ENCODE results near the gene SPINK9. TPM values are rescaled to one million over a fixed set of nuclear protein-coding genes. Genes with fewer than 3 reads are reported as not detected.
A peak's percentile ranks its signal among the peaks of the same experiment; 100 is the strongest.

The SPINK9 gene
- polyA plus RNA-seq, 1 donor: not detected

DNA sequence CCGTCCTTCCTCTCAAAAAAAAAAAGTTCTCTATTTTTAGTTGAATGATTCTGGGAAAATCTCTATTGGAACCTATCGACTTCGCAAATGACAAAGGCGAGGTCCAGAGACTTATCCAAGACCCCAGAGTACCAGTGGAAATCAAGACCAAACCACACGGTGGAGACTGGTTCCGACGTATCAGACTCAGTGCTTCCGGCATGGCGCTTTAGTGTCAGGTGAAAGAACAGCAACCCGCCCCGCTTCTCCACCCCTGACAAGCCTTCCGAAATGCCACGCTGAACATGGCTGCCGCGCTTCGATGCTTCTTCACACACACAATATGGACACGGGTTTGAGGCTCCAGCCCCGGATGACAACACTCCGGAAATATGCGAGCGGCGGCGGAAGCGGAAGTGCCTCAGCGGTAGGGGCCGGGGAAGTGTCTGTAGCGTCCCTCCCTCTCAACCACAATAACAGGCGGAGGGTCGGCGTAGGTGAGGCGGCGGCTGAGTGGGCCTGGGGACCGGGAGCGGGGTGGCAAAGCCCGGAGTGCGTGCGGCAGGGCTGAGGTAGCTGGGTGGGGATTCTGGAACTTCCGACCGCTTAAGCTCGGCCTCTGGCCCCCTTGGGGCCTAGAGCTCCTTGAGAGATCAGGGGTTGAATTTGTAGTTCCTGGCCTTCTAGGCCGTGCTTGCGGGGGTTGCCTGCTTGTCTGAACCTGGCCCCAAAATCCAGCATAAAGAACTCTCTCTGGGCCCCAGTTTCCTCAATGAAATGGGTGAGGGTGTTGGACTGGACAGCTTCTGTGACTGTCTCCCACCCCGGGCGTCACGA, 48.4 kb downstream of the SPINK9 start, which contains the start of gene FBXO38:
Gene FBXO38 (plus strand): TSS at position 395 of the 816 bp plus-strand sequence. CDS start 10,819 bp downstream, outside the sequence.
- H3K36me3 ChIP-seq (ENCODE audit: control insufficient read depth, insufficient read depth, low read length): peaks cover 2% of the 10 kb centered on the region
- H3K27me3 ChIP-seq (ENCODE audit: control insufficient read depth, insufficient read depth, low read length): no peaks in the 10 kb centered on the region
- WGBS (ENCODE audit: insufficient coverage, low lambda C conversion rate): no CpG with 5 or more reads among the region's 45 CpGs
- H3K4me3 ChIP-seq (ENCODE audit: low read length): peak within 1 kb of the TSS; percentile 92
- peak within 1 kb of the TSS; percentile 86 for H3K27ac ChIP-seq (ENCODE audit: low read length)
- peaks cover 19% of the 10 kb centered on the region for H3K4me1 ChIP-seq (ENCODE audit: control insufficient read depth, insufficient read depth, low read length)
- H3K9me3 ChIP-seq (ENCODE audit: control insufficient read depth, low read depth, low read length): no peaks in the 10 kb centered on the region
- peak; percentile 98 to 99 for DNase-seq

DNA sequence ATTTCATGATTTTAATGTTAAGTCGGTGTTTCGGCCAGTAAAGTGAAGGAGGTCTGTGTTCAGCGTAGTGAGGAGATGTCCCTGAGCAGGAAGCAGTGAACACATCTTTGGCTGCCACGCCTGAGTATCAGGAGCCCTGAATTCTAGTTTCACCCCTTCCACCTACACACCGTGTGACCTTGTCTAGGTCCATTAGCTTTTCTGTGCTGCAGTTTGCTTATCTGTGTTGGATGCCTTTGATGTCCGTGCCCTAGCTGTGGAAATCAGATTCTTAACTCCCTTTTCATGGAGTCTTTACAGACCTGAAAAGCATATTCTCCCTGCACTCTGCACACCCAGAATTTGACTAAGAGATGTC, 49.0 kb downstream of the SPINK9 start:
- 14% methylated on average over 1 of the region's 6 CpGs for WGBS (ENCODE audit: insufficient coverage, low lambda C conversion rate)
- H3K4me1 ChIP-seq (ENCODE audit: control insufficient read depth, insufficient read depth, low read length): peaks cover 19% of the 10 kb centered on the region
- no peaks in the 10 kb centered on the region for H3K27me3 ChIP-seq (ENCODE audit: control insufficient read depth, insufficient read depth, low read length)
- H3K27ac ChIP-seq (ENCODE audit: low read length): peak overlapping the region; percentile 86
- H3K4me3 ChIP-seq (ENCODE audit: low read length): peak overlapping the region; percentile 92
- no peaks in the 10 kb centered on the region for H3K9me3 ChIP-seq (ENCODE audit: control insufficient read depth, low read depth, low read length)
- no peak for DNase-seq
- peaks cover 6% of the 10 kb centered on the region for H3K36me3 ChIP-seq (ENCODE audit: control insufficient read depth, insufficient read depth, low read length)

DNA sequence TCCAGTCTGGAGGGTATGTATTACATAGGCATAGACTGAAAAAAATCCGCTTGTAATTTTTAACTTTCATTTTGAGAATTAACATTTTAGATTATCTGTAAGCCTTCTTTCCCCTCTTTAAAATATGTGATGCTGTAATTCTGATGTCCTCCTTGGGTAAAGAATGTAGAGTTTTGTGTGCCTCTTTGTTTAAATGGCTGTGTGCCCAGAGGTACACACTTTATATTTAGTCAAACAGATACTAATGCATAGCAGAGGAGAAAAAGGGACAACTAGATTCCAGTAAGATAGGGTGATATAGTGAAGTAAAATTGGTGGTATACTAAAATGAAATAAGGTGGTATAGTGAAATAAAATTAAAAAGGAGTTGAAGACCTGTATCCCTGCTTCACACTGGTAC, 49.7 kb downstream of the SPINK9 start:
- peaks cover 6% of the 10 kb centered on the region for H3K36me3 ChIP-seq (ENCODE audit: control insufficient read depth, insufficient read depth, low read length)
- no peak for DNase-seq
- H3K27me3 ChIP-seq (ENCODE audit: control insufficient read depth, insufficient read depth, low read length): no peaks in the 10 kb centered on the region
- no peak overlapping the region for H3K27ac ChIP-seq (ENCODE audit: low read length)
- peaks cover 19% of the 10 kb centered on the region for H3K4me1 ChIP-seq (ENCODE audit: control insufficient read depth, insufficient read depth, low read length)
- H3K9me3 ChIP-seq (ENCODE audit: control insufficient read depth, low read depth, low read length): no peaks in the 10 kb centered on the region
- no CpG with 5 or more reads among the region's 1 CpG for WGBS (ENCODE audit: insufficient coverage, low lambda C conversion rate)
- no peak overlapping the region for H3K4me3 ChIP-seq (ENCODE audit: low read length)

DNA sequence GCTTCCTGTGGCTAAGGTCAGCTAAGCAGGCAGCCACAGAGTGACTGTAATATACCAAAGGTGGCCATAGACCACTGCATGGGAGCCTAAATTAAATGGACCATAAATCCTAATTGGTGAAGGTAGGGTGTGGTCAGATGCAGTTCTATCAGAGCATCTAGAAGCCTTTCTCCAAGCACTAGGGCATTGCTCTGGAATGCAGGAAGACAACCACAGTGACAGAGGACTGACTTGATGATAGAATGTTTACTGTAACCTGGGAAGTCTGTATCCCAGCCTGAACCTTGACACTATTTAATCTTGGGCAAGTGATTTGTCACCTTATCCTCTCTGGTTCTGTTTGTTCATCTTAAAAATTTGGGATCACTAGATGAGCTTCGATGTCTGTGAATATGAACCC, 50.7 kb downstream of the SPINK9 start:
- peaks cover 19% of the 10 kb centered on the region for H3K4me1 ChIP-seq (ENCODE audit: control insufficient read depth, insufficient read depth, low read length)
- H3K27ac ChIP-seq (ENCODE audit: low read length): no peak overlapping the region
- DNase-seq: no peak
- H3K4me3 ChIP-seq (ENCODE audit: low read length): no peak overlapping the region
- WGBS (ENCODE audit: insufficient coverage, low lambda C conversion rate): no CpG with 5 or more reads among the region's 1 CpG
- H3K9me3 ChIP-seq (ENCODE audit: control insufficient read depth, low read depth, low read length): no peaks in the 10 kb centered on the region
- no peaks in the 10 kb centered on the region for H3K27me3 ChIP-seq (ENCODE audit: control insufficient read depth, insufficient read depth, low read length)
- H3K36me3 ChIP-seq (ENCODE audit: control insufficient read depth, insufficient read depth, low read length): peaks cover 6% of the 10 kb centered on the region

DNA sequence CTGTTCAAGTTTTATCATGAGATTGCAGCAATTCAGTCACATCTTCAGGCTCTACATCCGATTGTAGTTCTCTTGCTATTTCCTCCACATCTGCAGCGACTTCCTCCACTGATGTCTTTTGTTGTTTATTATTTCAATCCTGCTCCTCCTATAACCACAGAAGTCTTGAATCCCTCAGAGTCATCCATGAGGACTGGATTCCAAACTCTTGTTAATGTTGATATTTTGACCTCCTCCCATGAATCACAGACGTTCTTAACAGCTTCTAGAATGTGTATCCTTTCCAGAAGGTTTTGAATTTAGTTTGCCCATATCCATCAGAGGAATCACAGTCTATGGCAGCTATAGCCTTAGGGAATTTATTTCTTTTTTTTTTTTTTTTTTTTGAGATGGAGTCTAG, 52.0 kb downstream of the SPINK9 start:
- no peak overlapping the region for H3K4me3 ChIP-seq (ENCODE audit: low read length)
- no peak overlapping the region for H3K27ac ChIP-seq (ENCODE audit: low read length)
- no peaks in the 10 kb centered on the region for H3K27me3 ChIP-seq (ENCODE audit: control insufficient read depth, insufficient read depth, low read length)
- H3K36me3 ChIP-seq (ENCODE audit: control insufficient read depth, insufficient read depth, low read length): peaks cover 6% of the 10 kb centered on the region
- peaks cover 23% of the 10 kb centered on the region for H3K4me1 ChIP-seq (ENCODE audit: control insufficient read depth, insufficient read depth, low read length)
- no CpG with 5 or more reads among the region's 3 CpGs for WGBS (ENCODE audit: insufficient coverage, low lambda C conversion rate)
- no peaks in the 10 kb centered on the region for H3K9me3 ChIP-seq (ENCODE audit: control insufficient read depth, low read depth, low read length)
- DNase-seq: no peak

DNA sequence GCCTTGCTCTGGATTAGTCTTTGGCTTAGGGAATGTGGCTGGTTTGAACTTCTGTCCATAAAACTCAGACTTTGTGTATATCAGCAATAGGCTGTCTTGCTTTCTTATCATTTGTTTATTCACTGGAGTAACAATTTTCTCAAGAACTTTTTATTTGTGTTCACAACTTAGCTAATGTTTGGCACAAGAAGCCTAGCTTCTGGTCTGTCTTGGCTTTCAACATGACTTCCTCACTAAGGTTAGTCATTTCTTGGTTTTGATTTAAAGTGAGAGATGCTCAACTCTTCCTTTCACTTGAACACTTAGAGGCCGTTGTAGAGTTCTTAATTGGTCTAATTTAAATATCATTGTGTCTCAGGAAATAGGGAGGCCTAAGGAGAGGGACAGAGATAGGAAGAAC, 53.3 kb downstream of the SPINK9 start:
- no CpG with 5 or more reads among the region's 1 CpG for WGBS (ENCODE audit: insufficient coverage, low lambda C conversion rate)
- Histone ChIP-seq H3K27me3 (ENCODE audit: control insufficient read depth, insufficient read depth, low read length) (no peaks in the 10 kb centered on the region), H3K9me3 (ENCODE audit: control insufficient read depth, low read depth, low read length) (no peaks in the 10 kb centered on the region), H3K4me1 (ENCODE audit: control insufficient read depth, insufficient read depth, low read length) (peaks cover 32% of the 10 kb centered on the region), H3K4me3 (ENCODE audit: low read length) (no peak overlapping the region), H3K27ac (ENCODE audit: low read length) (no peak overlapping the region), H3K36me3 (ENCODE audit: control insufficient read depth, insufficient read depth, low read length) (peaks cover 6% of the 10 kb centered on the region)
- DNase-seq: no peak

Other genes with a start within 250 kb of the SPINK9 start
- not detected for gene SPINK14, start 167.0 kb upstream of the SPINK9 start, polyA plus RNA-seq
- gene SPINK6, start 132.5 kb upstream of the SPINK9 start, polyA plus RNA-seq: not detected
- not detected for gene MARCOL, start 97.0 kb upstream of the SPINK9 start, polyA plus RNA-seq
- not detected for gene SPINK13, start 66.8 kb upstream of the SPINK9 start, polyA plus RNA-seq
- gene SPINK7, start 23.1 kb upstream of the SPINK9 start, polyA plus RNA-seq: 0.06 TPM
- gene FBXO38, start 48.4 kb downstream of the SPINK9 start, polyA plus RNA-seq: 36.5 TPM